HEK293T (cell line): ENCODE results near the gene COL27A1.

Experiments used
- CTCF ChIA-PET: fragments of 350-600 bp; formaldehyde crosslinking; extraction: SDS; loops from one replicate; lab custom pipeline; 2021; ENCODE audit warnings: antibody characterized with exemption, inconsistent platforms; lab: Yijun Ruan, JAX
- POLR2A ChIA-PET: fragments of 350-600 bp; formaldehyde crosslinking; extraction: SDS; loops from one replicate; lab custom pipeline; 2020; ENCODE audit warnings: antibody characterized with exemption, inconsistent platforms; lab: Yijun Ruan, JAX
- DNase-seq: peaks from one replicate; pipeline ENCODE4 v3.0.0; 2012; ENCODE audit warnings: mixed read lengths; ENCODE audit errors: extremely low spot score
- ARNT ChIP-seq: fragments of 450-650 bp; IDR thresholded peaks from 2 replicates; pipeline ENCODE4 v1.6.1; 2017; ENCODE audit warnings: mild to moderate bottlenecking
- BHLHE40 ChIP-seq: fragments of 450-650 bp; IDR thresholded peaks from 2 replicates; pipeline ENCODE4 v1.6.1; 2016; ENCODE audit warnings: mild to moderate bottlenecking, moderate library complexity, borderline replicate concordance
- CTBP1 ChIP-seq: fragments of 450-650 bp; IDR thresholded peaks from 2 replicates; pipeline ENCODE4 v1.6.1; 2016; ENCODE audit warnings: borderline replicate concordance
- ELF4 ChIP-seq: fragments of 450-650 bp; IDR thresholded peaks from 2 replicates; pipeline ENCODE4 v1.6.1; 2017; ENCODE audit warnings: antibody characterized with exemption
- FOXA1 ChIP-seq: fragments of 450-650 bp; IDR thresholded peaks from 2 replicates; pipeline ENCODE4 v1.6.1; 2016; ENCODE audit warnings: mild to moderate bottlenecking
- FOXK2 ChIP-seq: fragments of 450-650 bp; IDR thresholded peaks from 2 replicates; pipeline ENCODE4 v1.6.1; 2016; ENCODE audit warnings: mild to moderate bottlenecking
- FOXM1 ChIP-seq: fragments of 450-650 bp; IDR thresholded peaks from 2 replicates; pipeline ENCODE4 v1.6.1; 2017; ENCODE audit warnings: mild to moderate bottlenecking, borderline replicate concordance
- HDGF ChIP-seq: fragments of 450-650 bp; IDR thresholded peaks from 2 replicates; pipeline ENCODE4 v1.6.1; 2017; ENCODE audit warnings: antibody characterized with exemption, borderline replicate concordance
- L3MBTL2 ChIP-seq: fragments of 450-650 bp; conservative IDR thresholded peaks from 2 replicates; pipeline ENCODE4 v1.6.1; 2016; ENCODE audit warnings: mild to moderate bottlenecking
- LEF1 ChIP-seq: fragments of 450-650 bp; IDR thresholded peaks from 2 replicates; pipeline ENCODE4 v1.6.1; 2017; ENCODE audit warnings: mild to moderate bottlenecking, borderline replicate concordance
- NFRKB ChIP-seq: fragments of 450-650 bp; IDR thresholded peaks from 2 replicates; pipeline ENCODE4 v1.6.1; 2016; ENCODE audit warnings: mild to moderate bottlenecking, moderate library complexity
- PKNOX1 ChIP-seq: fragments of 450-650 bp; IDR thresholded peaks from 2 replicates; pipeline ENCODE4 v1.6.1; 2016
- SP1 ChIP-seq: fragments of 450-650 bp; IDR thresholded peaks from 2 replicates; pipeline ENCODE4 v1.6.1; 2017
- SUZ12 ChIP-seq: fragments of 450-650 bp; IDR thresholded peaks from 2 replicates; pipeline ENCODE4 v1.6.1; 2016; ENCODE audit warnings: mild to moderate bottlenecking
- TARDBP ChIP-seq: fragments of 450-650 bp; IDR thresholded peaks from 2 replicates; pipeline ENCODE4 v1.6.1; 2016
- ZNF384 ChIP-seq: fragments of 450-650 bp; IDR thresholded peaks from 2 replicates; pipeline ENCODE4 v1.6.1; 2016

COL27A1 gene

GRCh38 chr9:114282926-114283325 is 127.6 kb downstream of the COL27A1 start:
- TF ChIP-seq ELF4: no peak
- no peak for TF ChIP-seq L3MBTL2
- TF ChIP-seq ZNF384: no peak
- TF ChIP-seq SP1: no peak
- no peak for TF ChIP-seq BHLHE40
- TF ChIP-seq HDGF: no peak
- TF ChIP-seq SUZ12: no peak
- no peak for TF ChIP-seq NFRKB
- TF ChIP-seq LEF1: no peak
- TF ChIP-seq TARDBP: no peak
- TF ChIP-seq FOXK2: no peak
- no peak for TF ChIP-seq CTBP1
- no peak for TF ChIP-seq FOXM1
- ChIA-PET CTCF (no interaction called here), POLR2A (no interaction called here)
- DNase-seq: no peak

GRCh38 chr9:114283551-114284111 is 128.3 kb downstream of the COL27A1 start:
- DNase-seq: no peak
- no peak for TF ChIP-seq SUZ12
- TF ChIP-seq FOXK2: no peak
- no peak for TF ChIP-seq ARNT
- TF ChIP-seq LEF1: no peak
- TF ChIP-seq FOXM1: no peak
- no peak for TF ChIP-seq BHLHE40
- TF ChIP-seq NFRKB: no peak
- no peak for TF ChIP-seq HDGF
- TF ChIP-seq L3MBTL2: no peak
- TF ChIP-seq CTBP1: no peak
- TF ChIP-seq PKNOX1: no peak
- no peak for TF ChIP-seq ELF4
- TF ChIP-seq TARDBP: no peak
- POLR2A ChIA-PET: no interaction called here
- CTCF ChIA-PET: no interaction called here

GRCh38 chr9:114284316-114285060 is 129.2 kb downstream of the COL27A1 start:
- CTCF ChIA-PET: interaction anchor here (1.0 to 1.8 kb wide), 2 partner anchors 177 to 202 kb away, joined by 4 to 6 read pairs; no protein-coding TSS in a partner anchor
- POLR2A ChIA-PET: no interaction called here
- DNase-seq: no peak
- TF ChIP-seq L3MBTL2 (no peak), ZNF384 (no peak), NFRKB (no peak), FOXM1 (no peak), CTBP1 (no peak), LEF1 (no peak), TARDBP (no peak), PKNOX1 (no peak), BHLHE40 (no peak), FOXK2 (no peak), ARNT (no peak), FOXA1 (no peak), SUZ12 (no peak), SP1 (no peak), ELF4 (no peak), HDGF (no peak)

GRCh38 chr9:114285166-114285867 is 130.0 kb downstream of the COL27A1 start:
- POLR2A ChIA-PET: no interaction called here
- TF ChIP-seq ARNT (no peak), TARDBP (no peak), ELF4 (no peak), FOXA1 (no peak), LEF1 (no peak), ZNF384 (no peak), SP1 (no peak), FOXK2 (no peak), FOXM1 (no peak), HDGF (no peak), NFRKB (no peak), PKNOX1 (no peak), SUZ12 (no peak), CTBP1 (no peak), L3MBTL2 (no peak)
- CTCF ChIA-PET: interaction anchor here (1.0 to 1.8 kb wide), 3 partner anchors 13 to 203 kb away, joined by 4 to 6 read pairs (median 4); no protein-coding TSS in a partner anchor
- no peak for DNase-seq

- no peak for DNase-seq
- no peak for TF ChIP-seq ELF4
- TF ChIP-seq SUZ12: no peak
- no peak for TF ChIP-seq L3MBTL2
- no peak for TF ChIP-seq SP1
- ChIA-PET CTCF (interaction anchor here (0.6 to 1.8 kb wide), 3 partner anchors 14 to 178 kb away, joined by 3 to 4 read pairs (median 4); no protein-coding TSS in a partner anchor), POLR2A (no interaction called here)
These were observed 130.9 kb downstream of the COL27A1 start for GRCh38 chr9:114286146-114286679.
